ENCODE measurements around the gene HUNK. TPM values are rescaled to one million over a fixed set of nuclear protein-coding genes. Genes with fewer than 3 reads are reported as not detected.

HUNK gene
- total RNA-seq, 1 donor from 2014 or later: 41.9 TPM

DNA sequence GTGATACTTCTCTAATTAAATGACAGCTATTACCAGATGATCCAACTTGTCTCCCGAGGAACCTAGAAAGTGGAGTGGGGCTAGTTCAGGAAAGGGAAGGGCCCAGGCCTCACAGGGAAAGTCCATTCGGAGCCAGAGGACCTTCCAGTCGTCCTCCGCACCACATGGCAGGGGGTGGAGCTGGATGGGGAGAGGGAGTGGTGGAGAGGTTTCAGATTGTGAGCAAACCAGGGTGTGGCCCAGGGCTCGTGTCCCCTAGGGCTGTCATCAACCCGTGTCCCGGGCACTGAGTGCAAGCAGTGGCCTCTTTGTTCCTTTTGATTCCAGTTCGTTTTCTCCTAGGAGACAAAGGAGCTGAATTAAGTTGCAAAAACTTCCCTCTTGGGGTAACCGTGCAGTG lies 114.9 kb downstream of the HUNK start:
- Mint-ChIP-seq H3K36me3 (ENCODE audit: insufficient read depth) (peaks cover 36% of the 10 kb centered on the region), H3K9me3 (ENCODE audit: low read depth) (no peaks in the 10 kb centered on the region), H3K4me1 (ENCODE audit: low read depth) (peaks cover 12% of the 10 kb centered on the region), H3K27me3 (no peaks in the 10 kb centered on the region), H3K27ac (no peak overlapping the region), H3K4me3 (ENCODE audit: low read depth) (no peak overlapping the region)
- TF ChIP-seq, protein P1, sequence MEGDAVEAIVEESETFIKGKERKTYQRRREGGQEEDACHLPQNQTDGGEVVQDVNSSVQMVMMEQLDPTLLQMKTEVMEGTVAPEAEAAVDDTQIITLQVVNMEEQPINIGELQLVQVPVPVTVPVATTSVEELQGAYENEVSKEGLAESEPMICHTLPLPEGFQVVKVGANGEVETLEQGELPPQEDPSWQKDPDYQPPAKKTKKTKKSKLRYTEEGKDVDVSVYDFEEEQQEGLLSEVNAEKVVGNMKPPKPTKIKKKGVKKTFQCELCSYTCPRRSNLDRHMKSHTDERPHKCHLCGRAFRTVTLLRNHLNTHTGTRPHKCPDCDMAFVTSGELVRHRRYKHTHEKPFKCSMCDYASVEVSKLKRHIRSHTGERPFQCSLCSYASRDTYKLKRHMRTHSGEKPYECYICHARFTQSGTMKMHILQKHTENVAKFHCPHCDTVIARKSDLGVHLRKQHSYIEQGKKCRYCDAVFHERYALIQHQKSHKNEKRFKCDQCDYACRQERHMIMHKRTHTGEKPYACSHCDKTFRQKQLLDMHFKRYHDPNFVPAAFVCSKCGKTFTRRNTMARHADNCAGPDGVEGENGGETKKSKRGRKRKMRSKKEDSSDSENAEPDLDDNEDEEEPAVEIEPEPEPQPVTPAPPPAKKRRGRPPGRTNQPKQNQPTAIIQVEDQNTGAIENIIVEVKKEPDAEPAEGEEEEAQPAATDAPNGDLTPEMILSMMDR (IDR thresholded peaks at IDR 0.05; ENCODE audit: unreplicated experiment): no peak
- DNase-seq (ENCODE audit: low spot score, unreplicated experiment): no peak

DNA sequence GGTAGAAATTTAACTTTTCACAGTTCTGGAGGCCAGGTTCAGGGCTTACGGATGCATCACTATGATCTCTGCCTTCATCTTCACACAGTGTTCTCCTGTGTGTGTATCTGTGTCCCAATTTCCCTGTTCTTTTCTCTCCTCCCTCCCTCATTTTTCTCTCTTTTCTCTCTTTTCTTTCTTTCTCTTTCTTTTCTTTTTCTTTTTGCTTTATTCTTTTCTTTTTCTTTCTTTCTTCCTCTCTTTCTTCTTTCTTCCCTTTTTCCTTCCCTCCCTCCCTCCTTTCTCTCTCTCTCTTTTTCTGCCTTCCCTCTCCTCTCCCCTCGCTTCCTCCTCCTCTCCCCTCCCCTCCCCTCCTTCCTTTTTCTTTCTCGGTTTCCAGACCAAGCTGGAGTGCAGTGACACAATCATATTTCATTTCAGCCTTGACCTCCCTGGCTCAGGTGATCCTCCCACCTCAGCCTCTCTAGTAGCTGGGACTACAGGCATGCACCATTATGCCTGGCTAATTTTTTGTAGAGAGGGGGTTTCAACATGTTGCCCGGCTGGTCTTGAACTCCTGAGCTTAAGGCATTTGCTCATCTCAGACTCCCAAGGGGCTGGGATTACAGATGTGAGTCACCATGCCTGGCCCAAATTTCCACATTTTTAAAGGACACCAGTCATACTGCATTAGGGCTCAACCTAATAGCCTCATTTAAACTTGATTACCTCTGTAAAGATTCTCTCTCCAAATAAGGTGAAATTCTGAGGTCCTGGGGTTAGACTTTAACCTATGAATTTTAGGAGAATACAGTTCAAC lies 115.9 kb downstream of the HUNK start:
- H3K27ac Mint-ChIP-seq: no peak overlapping the region
- TF ChIP-seq, protein P1 (IDR thresholded peaks at IDR 0.05; ENCODE audit: unreplicated experiment): no peak
- peaks cover 12% of the 10 kb centered on the region for H3K4me1 Mint-ChIP-seq (ENCODE audit: low read depth)

DNA sequence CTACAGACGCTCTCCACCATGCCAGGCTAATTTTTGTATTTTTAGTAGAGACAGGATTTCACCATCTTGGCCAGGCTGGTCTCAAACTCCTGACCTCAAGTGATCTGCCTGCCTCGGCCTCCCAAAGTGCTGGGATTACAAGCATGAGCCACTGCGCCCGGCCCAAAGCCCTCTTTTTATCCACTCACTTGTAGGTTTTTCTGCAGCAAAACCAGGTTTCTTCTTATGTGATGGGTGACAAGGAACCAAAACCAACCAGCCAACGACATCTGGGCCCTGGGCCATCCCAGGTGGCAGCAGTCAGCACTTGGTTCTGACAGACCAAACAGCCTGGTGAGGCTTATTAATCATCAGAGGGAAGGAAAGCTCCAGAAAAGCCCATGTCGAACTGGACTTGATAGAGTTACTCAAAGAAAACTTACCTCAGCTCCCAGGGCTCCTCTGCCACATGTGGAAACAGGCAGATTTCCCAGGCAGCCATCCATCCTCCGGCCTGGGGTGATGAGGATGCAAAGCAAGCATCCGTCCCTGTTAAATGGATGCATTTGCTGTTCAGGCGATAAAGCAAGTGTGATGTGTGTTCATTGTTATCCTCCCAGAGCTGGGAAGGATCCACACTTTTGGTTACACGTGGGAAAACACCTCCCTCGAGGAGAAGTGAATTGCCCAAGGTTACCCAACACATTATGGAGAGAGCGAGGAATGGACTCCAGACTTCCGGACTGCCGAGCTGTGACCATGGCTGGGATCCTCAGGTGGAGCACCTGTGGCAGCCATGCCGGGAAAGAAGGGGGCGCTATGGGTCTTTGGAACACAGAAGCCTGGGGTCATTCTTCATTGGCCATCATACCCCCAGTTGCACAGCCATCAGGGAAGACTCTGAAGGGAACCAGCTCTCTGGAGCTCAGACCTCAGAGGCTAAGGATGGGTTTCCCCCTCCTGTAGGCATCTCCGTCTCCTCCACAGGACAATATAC lies 118.8 kb downstream of the HUNK start:
- no peak overlapping the region for H3K4me3 Mint-ChIP-seq (ENCODE audit: low read depth)
- no peaks in the 10 kb centered on the region for H3K9me3 Mint-ChIP-seq (ENCODE audit: low read depth)
- H3K36me3 Mint-ChIP-seq (ENCODE audit: insufficient read depth): peaks cover 29% of the 10 kb centered on the region
- H3K27me3 Mint-ChIP-seq: no peaks in the 10 kb centered on the region
- no peak overlapping the region for H3K27ac Mint-ChIP-seq
- peaks cover 6% of the 10 kb centered on the region for H3K4me1 Mint-ChIP-seq (ENCODE audit: low read depth)
- DNase-seq (ENCODE audit: low spot score, unreplicated experiment): no peak
- TF ChIP-seq, protein P1 (IDR thresholded peaks at IDR 0.05; ENCODE audit: unreplicated experiment): no peak

More for the DNA sequence above, 115.9 kb downstream of the HUNK start:
- no peak for DNase-seq (ENCODE audit: low spot score, unreplicated experiment)
- Mint-ChIP-seq H3K9me3 (ENCODE audit: low read depth) (no peaks in the 10 kb centered on the region), H3K27me3 (no peaks in the 10 kb centered on the region), H3K36me3 (ENCODE audit: insufficient read depth) (peaks cover 34% of the 10 kb centered on the region), H3K4me3 (ENCODE audit: low read depth) (no peak overlapping the region)

DNA sequence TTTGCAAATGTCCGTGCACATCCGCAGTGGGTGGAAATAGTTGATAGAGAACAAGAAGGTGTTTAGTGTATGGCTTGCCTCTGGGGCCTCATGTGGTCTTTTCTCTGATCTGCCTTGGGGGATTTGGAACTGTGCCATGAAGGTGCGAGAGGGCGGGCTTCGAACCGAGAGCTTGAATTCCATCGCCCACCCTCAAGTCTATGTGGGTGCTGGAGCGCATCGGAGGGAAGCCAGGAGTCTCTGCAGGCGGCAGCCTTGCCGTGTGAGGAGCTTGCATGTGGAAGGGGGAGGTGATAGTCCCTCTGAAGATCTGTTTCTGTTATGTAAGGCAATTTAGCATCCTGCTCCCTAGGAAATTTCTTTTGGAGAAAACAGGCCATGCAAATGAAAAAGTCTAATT lies 119.6 kb downstream of the HUNK start:
- no peak for DNase-seq (ENCODE audit: low spot score, unreplicated experiment)
- H3K27ac Mint-ChIP-seq: no peak overlapping the region

More for the DNA sequence above, 119.6 kb downstream of the HUNK start:
- H3K36me3 Mint-ChIP-seq (ENCODE audit: insufficient read depth): peaks cover 28% of the 10 kb centered on the region
- H3K4me1 Mint-ChIP-seq (ENCODE audit: low read depth): peaks cover under 1% of the 10 kb centered on the region
- TF ChIP-seq, protein P1 (IDR thresholded peaks at IDR 0.05; ENCODE audit: unreplicated experiment): no peak
- H3K9me3 Mint-ChIP-seq (ENCODE audit: low read depth): no peaks in the 10 kb centered on the region
- no peaks in the 10 kb centered on the region for H3K27me3 Mint-ChIP-seq
- H3K4me3 Mint-ChIP-seq (ENCODE audit: low read depth): no peak overlapping the region

Measured in progenitor cell of endocrine pancreas (in vitro differentiated cells).